Upper lobe of left lung (tissue), 4 donors: Measurements from ENCODE around the gene IP6K3.

Experiments used
- CTCF ChIP-seq, 6 experiments: fragments of 450-650 bp in 4 of 6; fragments of 200-600 bp in 2 of 6; sonication (generic) in 2 of 6; IDR thresholded peaks; one replicate each; pipeline ENCODE4 v1.5.1; 2016 to 2019; ENCODE audit warnings: antibody characterized with exemption in 6 of 6
- POLR2A ChIP-seq, 4 donors: fragments of 450-650 bp; IDR thresholded peaks; one replicate each; pipeline ENCODE4 v1.5.1; 2016 to 2017; ENCODE audit warnings: antibody characterized with exemption in 4 of 4, mild to moderate bottlenecking in 2 of 4

GRCh38 chr6:33699739-33700138 lies 47.0 kb downstream of the IP6K3 start:
- TF ChIP-seq POLR2A (IDR thresholded peaks at IDR 0.05), result no peak
- no peak for TF ChIP-seq CTCF (IDR thresholded peaks at IDR 0.05)
